Measurements from ENCODE around the gene CHD6.

CHD6 gene

DNA sequence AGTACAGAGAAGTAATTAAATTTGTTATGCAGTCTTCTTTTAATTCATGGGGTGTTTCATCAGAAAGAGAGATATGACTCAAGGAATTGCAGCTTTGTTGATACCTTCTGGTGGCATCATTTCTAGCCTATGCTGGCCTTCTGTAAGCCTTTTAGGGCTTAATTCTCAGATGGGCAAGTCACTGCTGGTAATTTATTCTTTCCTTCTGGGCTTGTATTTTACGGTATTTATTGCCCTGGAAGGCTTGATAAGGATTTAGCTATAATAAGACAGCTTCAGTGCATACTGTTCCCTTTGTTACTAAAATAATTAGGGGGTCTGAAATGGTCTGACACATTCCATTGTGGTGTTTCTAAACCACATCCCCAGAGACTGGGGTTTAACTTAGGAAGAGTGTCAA lies 193.6 kb downstream of the CHD6 start:
- TF ChIP-seq, protein P1, sequence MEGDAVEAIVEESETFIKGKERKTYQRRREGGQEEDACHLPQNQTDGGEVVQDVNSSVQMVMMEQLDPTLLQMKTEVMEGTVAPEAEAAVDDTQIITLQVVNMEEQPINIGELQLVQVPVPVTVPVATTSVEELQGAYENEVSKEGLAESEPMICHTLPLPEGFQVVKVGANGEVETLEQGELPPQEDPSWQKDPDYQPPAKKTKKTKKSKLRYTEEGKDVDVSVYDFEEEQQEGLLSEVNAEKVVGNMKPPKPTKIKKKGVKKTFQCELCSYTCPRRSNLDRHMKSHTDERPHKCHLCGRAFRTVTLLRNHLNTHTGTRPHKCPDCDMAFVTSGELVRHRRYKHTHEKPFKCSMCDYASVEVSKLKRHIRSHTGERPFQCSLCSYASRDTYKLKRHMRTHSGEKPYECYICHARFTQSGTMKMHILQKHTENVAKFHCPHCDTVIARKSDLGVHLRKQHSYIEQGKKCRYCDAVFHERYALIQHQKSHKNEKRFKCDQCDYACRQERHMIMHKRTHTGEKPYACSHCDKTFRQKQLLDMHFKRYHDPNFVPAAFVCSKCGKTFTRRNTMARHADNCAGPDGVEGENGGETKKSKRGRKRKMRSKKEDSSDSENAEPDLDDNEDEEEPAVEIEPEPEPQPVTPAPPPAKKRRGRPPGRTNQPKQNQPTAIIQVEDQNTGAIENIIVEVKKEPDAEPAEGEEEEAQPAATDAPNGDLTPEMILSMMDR (conservative IDR thresholded peaks at IDR 0.05): no peak
- no peak for TF ChIP-seq ZFX (IDR thresholded peaks at IDR 0.05)
- H3K27ac ChIP-seq: no peak overlapping the region

DNA sequence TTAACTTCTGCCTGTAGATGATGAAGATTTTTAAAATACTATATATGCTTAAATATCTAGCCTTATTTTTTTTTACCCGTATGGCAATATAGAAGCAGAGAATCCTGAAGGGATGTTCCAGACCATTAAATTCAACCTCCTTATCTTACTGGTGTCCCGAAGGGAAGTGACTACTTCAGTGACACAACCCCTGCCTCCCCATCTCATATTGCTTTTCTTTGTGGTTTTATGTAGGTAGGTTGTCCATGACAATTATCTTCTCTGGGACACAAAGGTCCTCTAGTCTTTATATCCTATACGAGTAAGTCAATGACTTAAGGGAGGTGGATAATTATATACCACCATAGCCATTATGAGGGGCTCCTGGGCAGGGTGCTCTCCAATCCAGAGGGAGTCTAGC lies 194.2 kb downstream of the CHD6 start:
- no peak overlapping the region for H3K27ac ChIP-seq
- no peak for TF ChIP-seq ZFX (IDR thresholded peaks at IDR 0.05)
- TF ChIP-seq, protein P1 (conservative IDR thresholded peaks at IDR 0.05): no peak

DNA sequence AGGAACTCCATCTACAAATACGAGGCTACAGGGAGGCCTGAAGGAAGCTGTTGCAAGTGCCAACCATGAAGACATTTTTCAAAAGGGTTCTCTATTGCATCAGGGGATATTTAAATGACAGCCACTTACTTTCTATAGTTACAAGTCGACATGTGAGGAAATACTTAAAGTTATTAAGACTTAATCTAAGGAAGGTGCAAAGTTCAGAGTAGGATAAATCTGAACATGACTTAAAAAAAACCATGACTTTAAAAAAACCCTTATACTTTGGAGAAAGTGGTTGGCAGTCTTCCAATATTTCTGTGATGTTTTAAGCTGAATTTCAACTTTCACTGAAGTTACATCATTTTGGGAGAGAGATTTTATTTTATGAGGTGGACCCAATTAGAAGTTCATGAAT lies 195.2 kb downstream of the CHD6 start:
- H3K27ac ChIP-seq: no peak overlapping the region

DNA sequence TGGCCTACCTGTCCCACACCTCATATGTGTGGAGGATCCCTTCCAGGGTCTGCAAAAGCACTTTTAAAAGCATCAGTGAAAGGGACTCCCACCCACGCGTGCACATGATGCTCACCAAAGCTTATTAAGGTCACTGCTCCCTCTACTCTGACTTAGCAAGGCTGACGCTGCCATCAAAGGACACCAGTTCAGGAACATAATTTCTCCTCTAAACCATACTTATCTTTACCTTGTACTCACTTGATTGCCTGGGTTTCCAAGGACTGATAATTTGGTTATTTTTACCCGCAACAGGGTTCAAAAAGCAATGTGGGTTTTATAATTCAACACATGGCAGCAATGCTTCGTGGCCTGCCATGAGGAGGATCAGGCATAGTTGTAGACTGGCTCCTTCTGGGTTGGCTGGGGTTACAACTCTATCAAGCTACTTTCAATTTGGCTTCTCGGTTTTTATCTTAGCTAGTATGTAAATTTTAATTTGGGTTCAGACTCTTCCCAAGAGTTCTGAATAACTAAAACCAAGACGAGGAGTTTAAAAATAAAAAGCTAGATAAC lies 199.4 kb downstream of the CHD6 start:
- no peak overlapping the region for H3K27ac ChIP-seq
- no peak for TF ChIP-seq ZFX (IDR thresholded peaks at IDR 0.05)
- TF ChIP-seq, protein P1 (conservative IDR thresholded peaks at IDR 0.05): no peak

More for the DNA sequence above, 195.2 kb downstream of the CHD6 start:
- TF ChIP-seq, protein P1 (conservative IDR thresholded peaks at IDR 0.05): no peak
- TF ChIP-seq ZFX (IDR thresholded peaks at IDR 0.05): no peak

DNA sequence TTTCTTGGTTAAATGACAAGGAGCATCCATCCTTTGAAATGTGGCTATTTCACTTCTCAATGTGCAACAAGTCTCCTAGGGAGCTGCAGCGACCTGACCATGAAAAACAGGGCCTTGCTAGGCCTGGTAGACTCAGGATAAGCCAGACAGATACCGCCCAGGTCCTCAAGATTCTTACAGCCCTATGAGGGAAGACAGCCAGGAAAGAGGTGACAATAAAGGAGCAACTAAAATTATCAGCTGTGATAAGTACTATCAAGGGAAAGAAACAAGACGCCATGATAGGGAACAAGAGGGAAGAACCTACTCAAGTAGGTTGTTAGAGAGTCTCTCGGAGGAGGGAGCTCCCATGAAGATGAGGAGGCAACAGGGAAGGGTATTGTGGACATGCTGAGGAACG lies 200.1 kb downstream of the CHD6 start:
- TF ChIP-seq, protein P1 (conservative IDR thresholded peaks at IDR 0.05): no peak
- no peak for TF ChIP-seq ZFX (IDR thresholded peaks at IDR 0.05)
- H3K27ac ChIP-seq: no peak overlapping the region

DNA sequence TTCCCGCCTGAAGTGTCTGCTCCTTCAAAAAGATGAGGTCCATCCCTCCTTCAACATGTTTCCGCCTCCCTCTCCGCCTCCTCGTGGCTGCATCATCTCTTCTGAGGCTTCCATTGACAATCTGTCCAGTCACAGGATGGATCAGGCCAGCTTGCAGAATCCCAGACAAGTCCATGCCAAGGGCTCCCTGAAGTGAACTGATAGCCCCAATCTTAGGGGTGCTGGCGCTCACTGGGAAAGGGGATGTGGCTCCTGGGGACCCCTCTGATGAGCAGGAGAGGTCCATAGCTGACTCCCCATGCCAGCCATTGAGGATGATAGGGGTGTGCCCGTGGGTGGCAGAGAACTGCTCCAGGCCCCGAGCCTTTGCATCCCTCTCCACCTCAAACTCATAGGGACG lies 203.0 kb downstream of the CHD6 start:
- H3K27ac ChIP-seq: no peak overlapping the region
- TF ChIP-seq, protein P1 (conservative IDR thresholded peaks at IDR 0.05): no peak

DNA sequence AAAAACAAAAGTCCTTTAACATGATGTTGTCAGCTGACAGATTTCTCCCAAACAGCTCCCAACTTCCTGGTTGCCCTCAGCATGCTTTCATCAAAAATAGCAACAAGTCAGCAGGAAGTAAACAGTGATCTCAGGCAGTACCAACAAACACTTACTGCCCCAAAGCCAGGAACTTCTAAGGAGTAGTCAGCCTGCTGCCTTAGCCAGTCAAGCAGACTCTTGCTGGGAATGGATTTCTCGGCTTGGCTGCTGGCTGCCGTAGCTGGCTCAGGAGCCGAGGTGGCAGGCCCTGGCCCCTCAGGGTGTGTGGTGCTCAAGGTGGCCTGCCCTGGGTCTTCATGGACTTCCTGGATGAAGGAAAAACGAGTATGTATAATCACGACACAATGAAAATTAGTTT lies 205.0 kb downstream of the CHD6 start:
- TF ChIP-seq ZFX (IDR thresholded peaks at IDR 0.05): no peak
- H3K27ac ChIP-seq: no peak overlapping the region

DNA sequence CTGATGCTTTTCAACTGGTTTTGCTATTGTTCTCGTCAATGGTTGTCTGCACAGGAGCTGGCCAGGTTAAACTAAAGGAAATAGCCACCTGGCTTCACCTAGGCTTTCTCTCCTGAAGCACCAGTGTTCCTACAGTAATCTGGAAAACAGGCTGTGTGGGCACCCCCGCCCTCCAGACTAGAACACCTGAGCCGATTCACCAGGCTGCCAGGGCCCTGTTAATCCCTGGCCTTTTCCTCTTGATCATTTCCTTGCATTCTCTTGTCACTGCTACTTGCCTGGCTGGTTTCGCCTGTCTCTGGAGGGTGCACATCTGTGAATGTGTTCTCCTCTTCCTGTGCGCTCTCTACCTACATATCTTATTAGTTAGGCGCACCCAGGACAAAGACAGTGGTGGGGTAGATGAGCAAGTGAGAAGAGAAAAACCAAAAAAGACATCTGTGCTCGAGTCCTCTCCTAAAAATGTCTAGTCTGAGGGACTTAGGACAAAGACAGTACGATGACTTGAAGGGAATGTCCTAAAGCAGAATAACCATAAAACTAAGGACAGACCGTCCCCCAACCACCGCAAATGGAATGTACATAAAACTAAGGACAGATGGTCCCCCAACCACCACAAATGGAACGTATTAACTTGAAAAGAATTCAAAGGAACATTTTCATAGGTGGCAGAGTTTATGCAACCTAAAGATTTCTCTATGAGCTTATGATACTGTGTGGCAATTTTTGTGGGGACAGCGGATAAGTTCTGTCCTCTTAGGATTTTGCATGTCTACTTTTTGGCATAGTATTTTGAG lies 205.7 kb downstream of the CHD6 start:
- TF ChIP-seq, protein P1 (conservative IDR thresholded peaks at IDR 0.05): no peak
- TF ChIP-seq ZFX (IDR thresholded peaks at IDR 0.05): no peak
- H3K27ac ChIP-seq: no peak overlapping the region

Measured in C4-2B (cell line).